HG02970 (cell line): Measurements from ENCODE around the gene TXNL1.
A peak's percentile ranks its signal among the peaks of the same experiment; 100 is the strongest.
"Not testable (repeated sequence)": the region's sequence is repeated elsewhere in the genome, so short reads cannot be mapped to it uniquely, and the experiment has no call there.

Source experiments
- ATAC-seq: cut with Tn5 transposase; IDR thresholded peaks from one replicate; pipeline ENCODE4 v1.9.1; 2021; ENCODE audit warnings: mild to moderate bottlenecking, moderate library complexity, moderate number of reproducible peaks; ENCODE audit not compliant: unreplicated experiment, low FRiP score

The TXNL1 gene

GRCh38 chr18:56638232-56639103, at the start of gene TXNL1:
TXNL1 (minus strand) TSS chr18:56638592; CDS start chr18:56638440, 152 bp downstream.
- ATAC-seq = peak; percentile 98

GRCh38 chr18:56684277-56684676, 45.9 kb upstream of the TXNL1 start:
- ATAC-seq = no peak

- no peak for ATAC-seq
These were observed 40.6 kb upstream of the TXNL1 start for GRCh38 chr18:56678836-56679565.

GRCh38 chr18:56676639-56677038, 38.2 kb upstream of the TXNL1 start:
- ATAC-seq = no peak

- ATAC-seq = no peak
These were observed 34.6 kb upstream of the TXNL1 start for GRCh38 chr18:56672981-56673380.

GRCh38 chr18:56672391-56672790, 34.0 kb upstream of the TXNL1 start:
- no peak for ATAC-seq

GRCh38 chr18:56662902-56663301, 24.5 kb upstream of the TXNL1 start:
- no peak for ATAC-seq

GRCh38 chr18:56662502-56662901, 24.1 kb upstream of the TXNL1 start:
- ATAC-seq = no peak

GRCh38 chr18:56662063-56662408, 23.6 kb upstream of the TXNL1 start:
- ATAC-seq = no peak

- no peak for ATAC-seq
These were observed 23.1 kb upstream of the TXNL1 start for GRCh38 chr18:56661360-56662062.

GRCh38 chr18:56660655-56661054, 22.3 kb upstream of the TXNL1 start:
- no peak for ATAC-seq

- no peak for ATAC-seq
These were observed 20.7 kb upstream of the TXNL1 start for GRCh38 chr18:56659111-56659510.

GRCh38 chr18:56658261-56658660, 19.9 kb upstream of the TXNL1 start:
- no peak for ATAC-seq

GRCh38 chr18:56654280-56654679, 15.9 kb upstream of the TXNL1 start:
- not testable (repeated sequence) for ATAC-seq

- no peak for ATAC-seq
These were observed 14.4 kb upstream of the TXNL1 start for GRCh38 chr18:56652802-56653201.

- ATAC-seq = no peak
These were observed 13.3 kb upstream of the TXNL1 start for GRCh38 chr18:56651771-56652092.

- ATAC-seq = peak; percentile 92
These were observed 12.8 kb upstream of the TXNL1 start, which contains the start of gene WDR7 for GRCh38 chr18:56650944-56651770. WDR7 (plus strand) TSS chr18:56651359; CDS start chr18:56672516, 21,157 bp downstream.

- ATAC-seq = no peak
These were observed 11.6 kb upstream of the TXNL1 start for GRCh38 chr18:56649996-56650395.

- no peak for ATAC-seq
These were observed 9.8 kb upstream of the TXNL1 start for GRCh38 chr18:56647951-56648893.
